ENCODE measurements around the gene PTPRM.

Gene PTPRM

DNA sequence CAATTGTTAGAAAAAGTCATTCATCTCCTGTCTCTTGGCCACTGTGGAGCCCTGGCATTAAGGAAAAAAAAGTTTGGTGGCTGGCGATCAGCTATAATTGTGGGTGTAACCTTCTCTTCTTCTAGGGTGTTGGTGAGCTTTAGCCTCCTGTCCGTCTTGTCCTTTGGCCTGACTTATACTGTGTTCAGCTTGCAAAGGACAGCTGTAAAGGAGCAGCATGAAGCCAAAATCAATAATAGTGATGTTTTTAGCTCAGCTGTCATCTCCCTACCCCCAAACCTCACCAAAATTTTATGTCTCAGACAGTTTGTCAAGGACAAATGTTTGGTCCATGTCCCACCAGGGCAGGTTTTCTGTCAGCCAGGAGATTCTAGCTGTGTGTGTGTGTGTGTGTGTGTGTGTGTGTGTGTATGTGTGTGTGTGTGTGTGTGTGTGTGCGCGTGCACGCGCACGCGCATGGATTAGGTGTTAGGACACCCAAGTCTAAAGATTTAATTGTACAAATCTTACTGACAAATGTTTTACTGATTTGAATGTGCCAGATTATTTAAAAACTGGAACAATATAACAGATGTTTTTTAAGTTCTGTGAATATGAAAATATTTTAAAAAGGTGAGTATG lies 109.2 kb downstream of the PTPRM start:
- TF ChIP-seq, protein P1, sequence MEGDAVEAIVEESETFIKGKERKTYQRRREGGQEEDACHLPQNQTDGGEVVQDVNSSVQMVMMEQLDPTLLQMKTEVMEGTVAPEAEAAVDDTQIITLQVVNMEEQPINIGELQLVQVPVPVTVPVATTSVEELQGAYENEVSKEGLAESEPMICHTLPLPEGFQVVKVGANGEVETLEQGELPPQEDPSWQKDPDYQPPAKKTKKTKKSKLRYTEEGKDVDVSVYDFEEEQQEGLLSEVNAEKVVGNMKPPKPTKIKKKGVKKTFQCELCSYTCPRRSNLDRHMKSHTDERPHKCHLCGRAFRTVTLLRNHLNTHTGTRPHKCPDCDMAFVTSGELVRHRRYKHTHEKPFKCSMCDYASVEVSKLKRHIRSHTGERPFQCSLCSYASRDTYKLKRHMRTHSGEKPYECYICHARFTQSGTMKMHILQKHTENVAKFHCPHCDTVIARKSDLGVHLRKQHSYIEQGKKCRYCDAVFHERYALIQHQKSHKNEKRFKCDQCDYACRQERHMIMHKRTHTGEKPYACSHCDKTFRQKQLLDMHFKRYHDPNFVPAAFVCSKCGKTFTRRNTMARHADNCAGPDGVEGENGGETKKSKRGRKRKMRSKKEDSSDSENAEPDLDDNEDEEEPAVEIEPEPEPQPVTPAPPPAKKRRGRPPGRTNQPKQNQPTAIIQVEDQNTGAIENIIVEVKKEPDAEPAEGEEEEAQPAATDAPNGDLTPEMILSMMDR (conservative IDR thresholded peaks at IDR 0.05; ENCODE audit: low read depth): no peak
- DNase-seq (ENCODE audit: low spot score): no peak
- no peak overlapping the region for H3K27ac ChIP-seq
- ChIA-PET POLR2A (ENCODE audit: low non-redundant PET) (no interaction called here), CTCF (no interaction called here)

DNA sequence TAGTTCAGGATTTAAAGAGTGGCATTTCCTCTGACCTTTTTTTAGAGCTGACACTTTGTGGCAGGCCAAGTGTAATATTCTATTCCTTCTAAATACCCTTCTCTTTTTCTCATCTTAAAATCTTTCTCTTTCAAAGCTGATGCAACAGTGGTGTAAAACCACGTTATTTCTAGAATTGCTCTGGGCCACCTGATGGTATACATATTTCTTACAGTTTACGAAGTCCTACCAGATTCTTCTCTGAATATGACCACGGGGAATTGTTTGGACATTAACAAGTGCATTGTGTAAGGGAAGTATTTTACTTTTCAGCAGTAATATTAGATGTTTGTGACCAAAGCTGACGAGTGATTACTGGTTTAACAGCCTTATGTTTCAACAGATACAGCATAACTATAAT lies 109.9 kb downstream of the PTPRM start:
- CTCF ChIA-PET: no interaction called here
- POLR2A ChIA-PET (ENCODE audit: low non-redundant PET): no interaction called here
- DNase-seq (ENCODE audit: low spot score): no peak
- TF ChIP-seq, protein P1 (conservative IDR thresholded peaks at IDR 0.05; ENCODE audit: low read depth): no peak
- H3K27ac ChIP-seq: no peak overlapping the region

DNA sequence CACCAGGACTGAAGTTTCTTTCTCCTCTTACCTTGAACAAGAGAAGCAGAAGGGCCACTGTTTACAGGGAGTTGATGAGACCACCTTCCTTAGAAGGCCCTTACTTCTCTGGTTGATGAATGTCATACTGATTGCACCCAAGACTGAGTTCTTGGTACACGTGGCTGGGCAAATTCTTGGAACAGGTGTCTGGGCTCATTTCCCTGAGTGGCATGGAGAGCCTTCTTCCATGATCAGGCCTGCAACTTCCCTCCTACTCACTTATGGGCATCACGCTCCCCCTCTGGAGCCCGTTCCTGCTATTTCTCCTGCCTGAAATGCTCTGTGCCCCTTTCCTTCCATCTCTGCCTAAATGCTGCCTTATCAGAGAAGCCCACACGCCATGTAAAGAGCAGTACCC lies 110.3 kb downstream of the PTPRM start:
- TF ChIP-seq, protein P1 (conservative IDR thresholded peaks at IDR 0.05; ENCODE audit: low read depth): no peak
- ChIA-PET POLR2A (ENCODE audit: low non-redundant PET) (no interaction called here), CTCF (no interaction called here)
- DNase-seq (ENCODE audit: low spot score): no peak
- H3K27ac ChIP-seq: no peak overlapping the region

DNA sequence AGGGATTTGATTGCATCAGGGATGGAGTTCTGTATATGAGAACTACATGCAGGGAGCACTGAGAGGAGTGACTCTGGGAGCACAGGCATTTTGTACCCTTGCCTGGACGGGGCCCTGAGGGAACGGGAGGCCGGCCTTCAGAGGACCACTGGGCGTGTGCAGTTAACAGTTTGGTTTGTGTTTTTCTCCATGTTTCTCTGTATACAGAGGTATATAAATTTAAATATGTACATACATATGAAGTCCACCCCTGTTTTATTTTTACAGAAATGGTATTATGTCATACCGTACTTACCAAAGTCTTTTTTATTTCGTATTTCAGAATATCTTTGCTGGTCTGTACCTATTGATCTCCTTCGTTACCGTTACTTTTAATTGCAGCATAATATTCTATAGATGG lies 111.3 kb downstream of the PTPRM start:
- no peak overlapping the region for H3K27ac ChIP-seq
- POLR2A ChIA-PET (ENCODE audit: low non-redundant PET): no interaction called here
- TF ChIP-seq, protein P1 (conservative IDR thresholded peaks at IDR 0.05; ENCODE audit: low read depth): no peak
- DNase-seq (ENCODE audit: low spot score): no peak
- CTCF ChIA-PET: no interaction called here

DNA sequence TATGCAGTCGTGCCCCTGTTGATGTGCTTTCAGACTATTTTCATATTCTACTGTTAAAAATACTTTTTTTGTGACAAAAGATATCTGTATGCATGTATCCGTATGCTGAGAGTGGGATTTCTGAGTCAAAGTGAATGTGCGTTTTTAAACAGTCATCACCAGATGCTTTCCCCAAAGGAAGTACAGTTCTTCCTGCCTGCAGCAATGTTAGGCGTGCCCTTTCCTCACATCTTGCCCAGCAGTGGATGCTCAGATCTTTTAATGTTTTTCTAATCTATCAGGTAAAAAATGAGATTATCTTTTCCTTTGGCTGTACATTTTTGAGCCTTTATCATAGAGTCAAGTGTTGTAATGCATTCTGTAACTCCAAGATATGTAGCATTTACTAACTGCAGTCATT lies 111.7 kb downstream of the PTPRM start:
- DNase-seq (ENCODE audit: low spot score): no peak
- ChIA-PET CTCF (no interaction called here), POLR2A (ENCODE audit: low non-redundant PET) (no interaction called here)
- no peak overlapping the region for H3K27ac ChIP-seq
- TF ChIP-seq, protein P1 (conservative IDR thresholded peaks at IDR 0.05; ENCODE audit: low read depth): no peak

DNA sequence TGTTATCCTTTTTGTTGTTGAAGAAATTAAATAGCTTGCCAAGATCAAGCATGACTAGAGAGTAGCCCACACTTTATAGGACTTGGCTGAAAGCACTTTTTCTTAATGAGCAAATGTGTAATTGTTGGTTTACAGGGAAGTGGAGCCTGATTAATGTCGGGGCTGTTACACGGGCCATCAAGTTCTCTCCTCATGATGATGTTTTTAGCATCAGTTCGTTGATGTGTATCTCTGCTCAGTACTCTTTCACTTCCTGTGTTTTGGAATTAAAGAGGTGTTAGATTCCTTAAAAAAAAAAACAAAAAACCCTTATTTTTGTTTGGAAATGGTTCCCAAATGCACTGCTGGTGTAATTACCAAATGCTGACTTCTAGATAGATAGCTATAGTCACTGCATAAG lies 114.2 kb downstream of the PTPRM start:
- POLR2A ChIA-PET (ENCODE audit: low non-redundant PET): no interaction called here
- TF ChIP-seq, protein P1 (conservative IDR thresholded peaks at IDR 0.05; ENCODE audit: low read depth): no peak
- no peak overlapping the region for H3K27ac ChIP-seq
- no peak for DNase-seq (ENCODE audit: low spot score)
- CTCF ChIA-PET: no interaction called here

DNA sequence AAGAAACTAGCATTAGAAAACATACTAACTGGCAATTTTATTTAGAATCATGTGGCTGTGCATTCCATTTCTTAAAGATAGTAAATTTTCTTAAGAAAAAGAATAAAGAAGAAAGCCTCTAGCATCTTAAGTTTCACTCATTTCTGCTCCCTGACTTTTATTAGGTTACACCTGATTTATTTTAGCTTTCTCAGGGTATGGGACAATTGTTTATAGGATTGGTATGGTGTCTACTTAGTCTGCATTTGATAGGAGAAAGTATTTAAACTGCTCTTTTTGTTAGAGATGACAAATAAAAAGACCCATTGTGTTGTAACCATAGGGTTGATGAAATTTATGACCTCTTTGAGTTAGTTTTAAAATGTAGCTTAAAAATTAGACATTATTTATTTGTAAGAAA lies 115.2 kb downstream of the PTPRM start:
- no peak for DNase-seq (ENCODE audit: low spot score)
- TF ChIP-seq, protein P1 (conservative IDR thresholded peaks at IDR 0.05; ENCODE audit: low read depth): no peak
- no peak overlapping the region for H3K27ac ChIP-seq
- ChIA-PET POLR2A (ENCODE audit: low non-redundant PET) (no interaction called here), CTCF (no interaction called here)

Measured in RWPE1 (cell line).